ENCODE data around the gene SH3PXD2A. TPM values are rescaled to one million over a fixed set of nuclear protein-coding genes. Genes with fewer than 3 reads are reported as not detected.

The SH3PXD2A gene
- total and polyA plus RNA-seq, 10 of the 15 experiments (the other 5 are each of a cell fraction or from before 2014, with no cell fraction given): 0.63 to 14.0 (median 4.4) TPM

DNA sequence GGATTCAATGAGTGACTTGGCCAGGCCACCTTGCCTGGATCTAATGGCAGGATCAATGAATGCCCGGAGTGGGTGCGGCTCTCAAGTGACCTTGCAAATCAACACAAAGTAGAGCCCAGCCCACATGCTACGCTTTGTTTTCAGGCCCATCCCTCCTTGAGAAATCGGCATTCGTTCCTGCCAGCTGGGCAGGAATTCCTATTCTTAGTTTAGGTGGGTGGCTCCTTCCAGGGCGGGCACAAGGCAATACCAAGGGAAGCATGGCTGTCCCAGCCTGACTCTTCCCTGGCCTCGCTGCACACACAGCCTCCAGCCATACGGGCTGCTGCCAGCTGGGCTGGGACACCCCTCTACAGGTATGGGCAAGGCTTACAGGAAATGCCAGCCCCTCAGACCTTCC is 119.3 kb downstream of the SH3PXD2A start:
- no peak for DNase-seq (ENCODE audit: low read depth, low spot score)
- no peak for ATAC-seq
- ChIA-PET POLR2A (no interaction called here), RAD21 (ENCODE audit: unreplicated experiment) (no interaction called here), SMC1A (ENCODE audit: uncharacterized antibody, unreplicated experiment) (no interaction called here), CTCF (interaction anchor here (1.0 kb wide), 1 partner anchor 19 kb away, joined by 3 read pairs; no protein-coding TSS in a partner anchor)
- Histone ChIP-seq H3K9me3 (replicated peaks; ENCODE audit: control insufficient read depth, insufficient read depth, low read length) (no peaks in the 10 kb centered on the region; the same call in 2 of the 3 replicates), H3K4me1 (ENCODE audit: control insufficient read depth, insufficient read depth, low read length) (no peaks in the 10 kb centered on the region), H3K27ac (ENCODE audit: control insufficient read depth, insufficient read depth) (no peak overlapping the region), H3K4me2 (ENCODE audit: control insufficient read depth, insufficient read depth) (no peak overlapping the region), H3K36me3 (ENCODE audit: control insufficient read depth in 2 of 2, insufficient read depth in 2 of 2, low read length in 1 of 2) (no peaks in the 10 kb centered on the region), H3K4me3 (no peak overlapping the region), H3K79me2 (ENCODE audit: control insufficient read depth, insufficient read depth, low read length) (no peaks in the 10 kb centered on the region), H3K9ac (ENCODE audit: control insufficient read depth, insufficient read depth, low read length) (no peak overlapping the region), H4K20me1 (ENCODE audit: control insufficient read depth, insufficient read depth) (no peaks in the 10 kb centered on the region), H3K27me3 (replicated peaks in 1 of 2; ENCODE audit: control insufficient read depth in 2 of 2, insufficient read depth in 2 of 2, low read length in 1 of 2) (peaks cover 0 to 3% of the 10 kb centered on the region in 2 experiments; a peak in 1 of 4 replicates), H2AFZ (ENCODE audit: control insufficient read depth, low read depth, low read length) (no peak overlapping the region)
- no peak for FAIRE-seq
- WGBS (ENCODE audit: insufficient coverage, insufficient replicate concordance, low lambda C conversion rate, missing lambda C conversion rate): 78% methylated on average over 8 of the region's 8 CpGs
- intact Hi-C loops (cut with micrococcal nuclease; ENCODE audit: unreplicated experiment) (no loop called here), in situ Hi-C loops (cut with MboI) (no loop called here)
- BruUV-seq (replicated peaks): no TSS peak
- TF ChIP-seq SUPT20H (IDR thresholded peaks at IDR 0.05; ENCODE audit: borderline replicate concordance, control insufficient read depth, low read depth, low read length) (no peak), IKZF1 (conservative IDR thresholded peaks at IDR 0.05) (no peak), FOXK2 (IDR thresholded peaks at IDR 0.05) (no peak), ELK1 (IDR thresholded peaks at IDR 0.05; ENCODE audit: low read depth, low read length) (no peak), YY1 (IDR thresholded peaks at IDR 0.05; ENCODE audit: low read depth, low read length) (no peak), BACH1 (IDR thresholded peaks at IDR 0.05; ENCODE audit: borderline replicate concordance) (no peak), NBN (IDR thresholded peaks at IDR 0.05) (no peak), EED (IDR thresholded peaks at IDR 0.05; ENCODE audit: low read depth) (no peak), SIX5 (IDR thresholded peaks at IDR 0.05; ENCODE audit: low read depth, low read length, severe bottlenecking) (no peak), USF2 (IDR thresholded peaks at IDR 0.05; ENCODE audit: borderline replicate concordance, low read depth, low read length) (no peak), TARDBP (IDR thresholded peaks at IDR 0.05; ENCODE audit: borderline replicate concordance) (no peak), IRF4 (IDR thresholded peaks at IDR 0.05; ENCODE audit: low read depth, low read length) (no peak), GATAD2B (conservative IDR thresholded peaks at IDR 0.05; ENCODE audit: low read depth) (no peak), STAT1 (conservative IDR thresholded peaks at IDR 0.05) (no peak), REST (IDR thresholded peaks at IDR 0.05; ENCODE audit: low read depth, low read length) (no peak), CEBPB (IDR thresholded peaks at IDR 0.05; ENCODE audit: borderline replicate concordance in 1 of 2, low read depth in 2 of 2, low read length in 2 of 2) (no peak), SMARCA5 (IDR thresholded peaks at IDR 0.05) (no peak)

All from GM12878 (cell line).